Measurements from ENCODE around the gene PAX8.
A peak's percentile ranks its signal among the peaks of the same experiment; 100 is the strongest.

The PAX8 gene

GRCh38 chr2:113235347-113236226 is 43.1 kb downstream of the PAX8 start:
- DNase-seq = peak; percentile 11

GRCh38 chr2:113234721-113235346 is 43.9 kb downstream of the PAX8 start:
- DNase-seq = no peak

DNA sequence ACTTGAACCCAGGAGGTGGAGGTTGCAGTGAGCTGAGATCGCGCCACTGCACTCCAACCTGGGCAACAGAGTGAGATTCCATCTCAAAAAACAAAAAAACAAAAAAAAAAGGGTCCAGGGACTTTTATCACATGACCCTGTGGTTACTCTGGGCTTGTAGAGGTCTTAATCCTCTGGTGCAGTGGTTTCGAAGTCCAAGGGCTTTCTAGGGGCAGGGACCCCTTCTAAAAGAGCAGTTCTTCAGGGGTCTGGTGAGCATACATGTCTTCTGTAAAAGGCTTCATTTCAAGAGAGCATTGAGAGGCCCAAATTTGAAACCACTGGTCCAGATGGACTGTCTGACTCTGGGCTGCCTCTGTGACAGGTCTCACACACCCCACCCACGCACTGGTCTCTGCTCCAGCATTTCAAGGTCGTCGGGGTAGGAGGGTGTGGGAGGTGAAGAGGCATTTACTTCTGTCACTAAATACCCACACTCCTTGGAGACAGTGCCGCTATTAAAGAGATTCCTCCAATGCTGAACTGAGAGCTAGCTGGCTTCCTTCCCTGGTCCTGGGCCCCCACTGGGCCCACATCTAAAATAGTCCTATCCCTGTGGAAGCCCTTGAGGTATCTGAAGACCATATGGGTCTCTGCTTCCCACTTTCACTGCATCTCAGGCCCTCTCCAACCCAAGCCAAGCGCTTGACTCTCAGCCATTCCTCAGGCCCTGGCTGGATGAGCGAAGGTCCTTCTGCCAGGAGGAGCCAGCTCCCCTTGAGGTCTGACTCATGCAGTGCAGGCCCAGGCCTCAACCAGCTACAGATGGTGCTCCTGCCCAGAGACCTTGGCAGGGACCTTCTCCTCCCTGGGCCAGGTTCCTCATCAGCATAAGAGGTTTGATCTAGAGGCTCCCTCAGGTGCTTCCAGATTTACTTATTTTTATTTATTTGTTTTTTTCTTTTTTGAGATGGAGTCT is 44.8 kb downstream of the PAX8 start:
- DNase-seq = no peak

DNA sequence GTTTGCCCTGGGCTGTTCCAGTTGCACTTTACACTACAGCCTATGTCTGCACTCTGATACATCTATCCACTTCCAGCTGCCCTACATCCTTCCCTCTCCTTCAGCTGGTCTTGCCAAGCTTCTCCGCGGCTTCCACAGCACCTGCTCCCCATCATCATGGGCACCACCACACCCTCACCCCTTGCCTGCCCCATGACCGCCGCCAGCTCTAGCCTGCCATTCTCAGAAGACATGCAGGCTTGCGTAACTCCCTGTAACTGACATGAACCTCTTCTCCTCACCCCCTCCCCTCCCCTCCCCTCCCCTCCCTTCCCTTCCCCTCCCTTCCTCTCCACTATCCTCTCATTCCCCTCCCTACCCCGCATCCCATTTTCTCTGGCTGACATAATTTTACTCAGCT is 46.0 kb downstream of the PAX8 start:
- no peak for DNase-seq

DNA sequence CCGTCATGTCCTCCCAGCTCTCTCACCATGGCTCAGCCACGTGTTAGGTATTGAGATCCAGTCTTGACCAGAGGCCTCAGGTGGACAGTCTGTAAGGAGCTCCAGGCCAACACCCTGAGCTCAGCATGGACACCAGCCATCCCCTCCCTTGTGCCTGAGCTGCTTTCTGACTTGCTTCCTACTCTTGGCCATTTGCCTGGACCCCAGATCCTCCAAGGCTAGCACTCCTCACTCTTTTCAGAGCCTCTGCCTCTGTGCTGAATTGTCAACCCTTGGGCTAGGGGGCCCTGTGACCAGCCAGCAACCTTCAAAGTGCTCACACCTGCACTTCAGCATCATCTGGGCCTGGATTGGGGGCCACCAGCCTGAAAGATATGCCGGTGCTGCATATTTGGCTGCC is 46.6 kb downstream of the PAX8 start:
- DNase-seq = no peak

- DNase-seq = no peak
These were observed 47.7 kb downstream of the PAX8 start for GRCh38 chr2:113231064-113231463.

DNA sequence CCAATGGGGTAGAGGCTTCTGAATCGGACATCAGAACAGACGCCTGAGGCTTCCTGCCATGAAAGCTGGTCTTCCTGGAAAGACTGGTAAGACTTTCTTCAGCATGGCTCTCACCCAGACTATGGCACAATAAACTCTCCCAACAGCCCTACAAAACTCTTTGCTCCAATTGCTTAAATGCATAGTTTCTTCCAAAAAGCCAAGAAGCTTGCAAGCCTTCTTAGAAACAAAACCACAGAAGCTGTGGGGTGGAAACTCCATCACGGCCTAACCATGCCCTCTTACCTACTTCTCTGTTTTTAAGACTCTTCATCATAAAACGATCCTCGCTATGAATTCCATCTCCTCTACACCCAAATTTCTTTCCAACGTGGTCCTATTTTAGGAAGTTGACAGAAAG is 48.2 kb downstream of the PAX8 start:
- DNase-seq = no peak

DNA sequence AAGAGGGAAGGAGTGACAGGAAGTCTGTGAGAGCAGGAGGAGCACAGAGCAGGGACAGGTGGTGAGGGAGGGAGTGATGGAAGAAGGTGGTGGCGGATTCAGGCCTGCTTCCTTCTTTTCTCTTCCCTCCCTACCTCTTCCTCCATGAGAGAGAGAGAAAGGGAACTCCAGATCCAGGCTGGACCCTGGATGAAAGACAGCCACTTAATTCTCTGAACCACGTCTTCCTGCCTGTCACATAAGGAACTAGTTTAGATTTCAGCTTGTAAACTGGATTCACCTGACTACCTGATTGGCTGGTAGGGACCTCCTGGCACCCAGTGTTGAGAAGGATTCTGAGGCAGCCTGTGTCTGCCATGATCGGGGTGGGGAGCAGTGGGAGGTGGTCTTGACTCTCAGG is 48.9 kb downstream of the PAX8 start:
- DNase-seq = no peak

DNA sequence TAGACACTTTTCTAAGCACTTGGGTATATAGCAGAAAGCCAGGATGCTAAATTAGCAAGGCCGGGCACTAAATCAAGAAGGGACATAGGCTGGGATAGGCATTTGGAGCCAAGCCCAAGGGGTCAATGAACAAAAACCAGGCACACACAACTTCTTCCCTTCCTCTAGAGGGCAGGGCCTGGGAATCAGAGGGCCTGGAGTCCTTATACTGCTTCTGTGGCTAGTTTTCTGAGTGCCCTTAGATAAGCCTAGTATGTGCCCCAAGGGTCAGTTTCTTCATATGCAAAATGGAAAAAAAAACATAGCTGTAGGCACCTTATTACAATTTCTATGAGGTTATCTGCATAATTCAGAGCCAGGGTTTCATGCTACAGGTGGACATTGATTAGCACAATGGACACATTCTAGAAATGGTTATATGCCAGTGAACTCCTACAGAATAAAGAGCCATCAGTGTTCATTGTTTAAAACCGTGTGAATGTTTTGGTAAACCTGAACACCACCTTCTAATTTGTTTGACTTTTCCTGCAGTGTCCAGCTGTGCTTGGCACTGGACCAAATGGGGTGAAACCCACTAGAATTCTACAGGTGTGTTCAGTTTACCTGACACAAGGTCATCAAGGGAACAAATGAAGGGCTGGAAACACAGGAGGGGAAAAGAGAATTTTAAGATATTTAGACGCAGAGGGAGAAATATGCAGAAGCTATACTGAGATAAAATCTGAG is 49.6 kb downstream of the PAX8 start:
- DNase-seq = no peak

- no peak for DNase-seq
These were observed 50.4 kb downstream of the PAX8 start for GRCh38 chr2:113228351-113228750.

DNA sequence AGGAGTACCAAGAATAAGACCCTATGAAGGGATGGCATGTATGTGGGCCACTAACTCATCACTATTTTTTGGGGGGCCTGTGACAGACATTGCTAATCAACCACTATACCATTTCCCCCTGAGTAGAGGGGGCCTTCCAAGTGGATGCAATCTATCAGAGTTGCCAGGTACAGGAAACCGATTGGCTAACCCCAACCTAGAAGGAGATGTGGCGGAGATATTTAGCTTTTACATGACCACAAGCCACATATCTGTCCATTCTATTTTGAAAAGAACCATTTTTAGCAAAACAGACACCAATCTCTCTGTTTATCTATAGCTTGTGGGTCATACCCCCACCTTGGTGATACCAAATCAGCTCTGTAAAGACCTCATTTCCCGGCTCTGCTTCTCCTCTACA is 51.0 kb downstream of the PAX8 start:
- DNase-seq = no peak

- DNase-seq = no peak
These were observed 51.4 kb downstream of the PAX8 start for GRCh38 chr2:113227290-113227689.

DNA sequence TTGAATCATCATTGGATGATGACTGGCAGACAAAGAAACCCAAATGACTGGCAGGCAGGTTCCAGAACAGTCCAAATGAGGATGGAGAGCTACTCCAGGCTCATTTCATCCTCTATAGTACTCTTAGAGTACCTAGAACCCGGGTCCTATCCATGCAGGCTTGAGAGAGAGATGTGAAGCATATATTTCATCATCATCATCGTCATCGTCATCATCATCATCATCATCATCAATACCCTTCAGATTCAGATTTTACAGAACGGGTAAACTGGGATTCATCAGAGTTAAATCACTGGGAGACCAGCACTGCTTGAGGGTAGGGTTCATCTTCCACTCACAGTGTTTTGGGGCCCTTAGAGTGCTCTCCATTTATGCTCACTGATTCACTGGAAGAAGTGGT is 52.3 kb downstream of the PAX8 start:
- no peak for DNase-seq

DNA sequence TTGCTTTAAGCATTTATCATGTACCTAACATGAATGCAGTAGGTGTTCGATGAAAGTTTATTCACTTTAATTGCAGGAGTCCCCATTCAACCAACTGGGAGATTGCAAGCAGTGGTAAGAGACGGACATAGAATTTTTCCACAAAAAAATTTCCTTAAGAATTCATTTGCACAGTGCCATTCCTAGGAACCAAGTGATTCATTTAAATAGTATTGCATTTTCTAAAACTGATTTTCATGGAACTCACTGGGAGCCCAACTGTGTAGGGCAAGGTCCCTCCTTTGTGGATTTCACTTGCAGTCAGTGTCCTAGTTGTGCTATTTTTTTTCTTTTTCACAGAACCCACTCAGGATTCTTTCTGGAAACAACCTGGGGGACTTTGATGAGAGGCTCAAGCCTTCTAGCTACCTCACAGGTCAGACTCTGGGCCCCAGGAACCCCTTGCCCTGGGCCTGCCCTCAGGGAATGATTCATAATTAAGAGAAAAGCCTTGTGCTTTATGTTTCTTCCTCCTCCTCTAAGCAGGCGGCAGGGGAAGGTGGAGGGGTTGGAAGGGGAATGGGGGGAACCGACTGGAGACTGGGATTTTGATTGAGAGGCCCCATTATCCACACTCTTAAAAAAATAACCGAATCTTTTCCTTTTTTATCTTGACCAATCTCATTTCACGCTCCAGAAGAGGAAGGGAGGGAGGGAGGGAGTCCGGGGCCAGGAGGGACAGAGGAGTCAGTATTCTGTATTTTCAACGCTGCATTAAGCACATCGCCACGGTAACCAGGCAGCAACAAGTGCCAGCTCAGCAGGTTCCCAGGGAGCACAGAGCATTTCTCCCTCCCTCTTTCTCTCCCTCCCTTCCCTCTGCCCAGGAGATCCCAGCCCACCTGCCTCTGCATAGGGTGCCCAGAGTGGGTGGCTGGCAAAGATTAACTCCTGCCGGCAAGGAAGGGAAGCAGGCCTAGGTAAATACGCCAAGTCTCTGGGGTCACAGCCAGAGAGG is 53.2 kb downstream of the PAX8 start:
- DNase-seq = peak; percentile 77

GRCh38 chr2:113224647-113225236 is 54.0 kb downstream of the PAX8 start:
- DNase-seq = no peak

GRCh38 chr2:113223813-113224212 is 54.9 kb downstream of the PAX8 start:
- DNase-seq = no peak

DNA sequence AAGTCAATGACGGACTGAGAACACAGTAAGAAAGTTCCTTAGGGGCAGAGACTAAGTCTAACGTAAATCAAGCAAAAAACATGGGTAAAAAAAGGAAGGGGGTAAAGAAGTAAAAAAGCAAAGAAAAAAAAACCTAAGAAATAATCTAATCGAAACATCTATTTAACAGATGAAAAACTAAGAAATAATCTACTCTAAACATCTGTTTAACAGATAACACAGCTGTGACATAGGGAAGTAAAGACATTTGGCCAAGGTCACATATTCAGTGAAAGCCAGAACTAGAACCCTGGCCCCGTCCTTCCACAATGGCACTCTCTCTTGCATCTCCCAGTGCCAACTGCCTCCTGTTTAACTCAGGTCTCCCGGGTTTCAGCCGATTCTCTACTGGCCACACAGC is 56.9 kb downstream of the PAX8 start:
- DNase-seq = no peak

DNA sequence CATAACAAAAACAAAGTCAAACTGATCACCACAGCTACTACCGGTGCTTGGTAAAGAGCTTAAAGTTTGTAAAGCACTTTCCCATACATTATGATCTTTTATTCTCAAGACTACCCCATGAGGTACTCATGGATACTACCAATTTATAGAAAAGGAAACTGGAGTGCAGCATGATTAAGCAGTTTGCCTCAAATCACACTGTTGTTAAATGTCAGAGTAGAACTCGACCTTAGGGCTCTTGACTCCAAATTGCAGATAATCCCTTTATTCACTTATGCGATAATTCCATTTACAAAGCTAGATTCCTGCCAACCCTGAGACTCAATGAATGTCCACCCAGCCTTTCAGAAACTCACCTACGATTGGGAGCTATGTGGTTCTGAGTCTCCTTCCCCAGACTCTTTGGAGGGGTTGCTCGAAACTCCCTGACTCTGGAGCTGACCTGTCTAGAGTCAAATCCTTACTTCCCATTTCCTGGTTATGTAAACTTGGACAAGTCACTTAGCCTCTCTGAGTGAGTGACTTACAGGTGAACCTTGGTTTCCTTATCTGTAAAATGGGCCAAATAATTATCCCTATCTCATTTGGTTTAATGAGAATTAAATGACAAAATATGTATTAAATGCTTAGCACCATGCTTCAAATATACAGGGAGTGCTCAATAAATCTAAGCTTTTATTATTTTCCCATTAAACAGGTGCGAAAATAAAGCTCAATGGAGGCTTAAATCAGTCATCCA is 57.6 kb downstream of the PAX8 start:
- no peak for DNase-seq

DNA sequence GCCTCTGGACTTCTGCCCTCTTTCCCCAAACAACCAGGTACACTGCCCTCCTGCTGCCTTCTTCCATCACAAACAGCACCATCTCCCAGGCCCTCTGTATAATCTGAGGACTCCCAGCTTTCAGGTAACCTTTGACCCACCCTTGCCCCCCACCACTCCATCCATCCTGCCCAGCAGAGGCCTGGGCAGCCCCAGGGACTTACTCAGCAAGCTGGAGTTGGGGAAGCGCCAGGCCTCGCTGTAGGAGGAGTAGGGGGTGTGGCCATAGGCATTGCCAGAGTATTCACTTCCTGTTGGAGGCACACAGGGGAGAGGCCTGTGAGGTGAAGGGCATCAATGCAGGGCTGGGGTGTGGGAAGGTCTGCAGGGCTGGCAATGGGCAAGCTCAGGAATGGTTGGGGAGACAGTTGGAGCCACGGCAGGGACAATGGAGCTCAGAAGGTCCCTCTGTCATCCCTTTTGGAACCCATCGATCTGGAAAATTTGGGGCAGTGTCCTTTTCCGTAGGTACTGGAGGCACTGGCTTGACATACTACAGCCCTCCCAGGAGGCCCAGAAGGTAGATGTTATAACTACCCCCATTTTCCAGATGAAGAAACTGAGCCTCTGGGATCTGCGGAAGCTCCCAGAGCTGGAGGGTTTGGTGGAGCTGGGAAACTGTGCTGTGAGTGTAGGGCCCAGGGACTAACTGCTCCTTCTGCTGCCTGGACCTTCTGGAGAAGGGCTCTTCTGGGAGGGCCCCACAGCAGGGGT is 58.7 kb downstream of the PAX8 start:
- no peak for DNase-seq

GRCh38 chr2:113219525-113219888 is 59.2 kb downstream of the PAX8 start:
- DNase-seq = no peak
